ENCODE measurements around the gene KCNK6. TPM values are rescaled to one million over a fixed set of nuclear protein-coding genes. Genes with fewer than 3 reads are reported as not detected.
"Not testable (repeated sequence)": the region's sequence is repeated elsewhere in the genome, so short reads cannot be mapped to it uniquely, and the experiment has no call there.

KCNK6 gene
- total RNA-seq, 2 donors from 2014 or later, result 1.3 to 3.8 TPM

GRCh38 chr19:38331728-38332127 is 12.1 kb downstream of the KCNK6 start:
- H3K4me1 ChIP-seq, result peaks cover 0 to 5% of the 10 kb centered on the region in 2 donors
- H3K27ac ChIP-seq, result no peak overlapping the region
- H3K27me3 ChIP-seq, result no peaks in the 10 kb centered on the region
- TF ChIP-seq CTCF (IDR thresholded peaks at IDR 0.05), result no peak
- H3K4me3 ChIP-seq, result no peak overlapping the region
- DNase-seq (ENCODE audit: low spot score), result no peak
- peaks cover 7% of the 10 kb centered on the region for H3K36me3 ChIP-seq
- no peaks in the 10 kb centered on the region for H3K9me3 ChIP-seq

GRCh38 chr19:38333245-38333644 is 13.6 kb downstream of the KCNK6 start:
- no peaks in the 10 kb centered on the region for H3K9me3 ChIP-seq
- no peak for DNase-seq (ENCODE audit: low spot score)
- no peaks in the 10 kb centered on the region for H3K36me3 ChIP-seq
- TF ChIP-seq CTCF (IDR thresholded peaks at IDR 0.05), result no peak
- H3K27ac ChIP-seq, result no peak overlapping the region
- H3K27me3 ChIP-seq, result no peaks in the 10 kb centered on the region
- no peak overlapping the region for H3K4me3 ChIP-seq
- H3K4me1 ChIP-seq, result peaks cover 0 to 13% of the 10 kb centered on the region in 2 donors

GRCh38 chr19:38335949-38336637 is 16.4 kb downstream of the KCNK6 start:
- DNase-seq (ENCODE audit: low spot score), result peak; percentile 97
- Histone ChIP-seq H3K9me3 (no peaks in the 10 kb centered on the region), H3K4me1 (peaks cover 0 to 13% of the 10 kb centered on the region in 2 donors), H3K27me3 (no peaks in the 10 kb centered on the region), H3K27ac (peak overlapping the region; percentile 98 to 99), H3K4me3 (peak overlapping the region; percentile 64 to 80), H3K36me3 (no peaks in the 10 kb centered on the region)
- TF ChIP-seq CTCF (IDR thresholded peaks at IDR 0.05), result no peak

GRCh38 chr19:38336638-38337359 is 17.2 kb downstream of the KCNK6 start:
- peaks cover 0 to 13% of the 10 kb centered on the region in 2 donors for H3K4me1 ChIP-seq
- no peaks in the 10 kb centered on the region for H3K36me3 ChIP-seq
- no peaks in the 10 kb centered on the region for H3K27me3 ChIP-seq
- peak; percentile 95 for DNase-seq (ENCODE audit: low spot score)
- peak overlapping the region; percentile 64 to 80 for H3K4me3 ChIP-seq
- no peaks in the 10 kb centered on the region for H3K9me3 ChIP-seq
- TF ChIP-seq CTCF (IDR thresholded peaks at IDR 0.05), result no peak
- peak overlapping the region; percentile 98 to 99 for H3K27ac ChIP-seq

- H3K27ac ChIP-seq, result peak overlapping the region; percentile 98 to 99
Observed at GRCh38 chr19:38337360-38337653, 17.7 kb downstream of the KCNK6 start.

GRCh38 chr19:38339011-38339410 is 19.4 kb downstream of the KCNK6 start:
- H3K36me3 ChIP-seq; DNase-seq (ENCODE audit: low spot score): not testable (repeated sequence)

More at GRCh38 chr19:38337360-38337653, 17.7 kb downstream of the KCNK6 start:
- TF ChIP-seq CTCF (IDR thresholded peaks at IDR 0.05), result no peak
- Histone ChIP-seq H3K36me3 (no peaks in the 10 kb centered on the region), H3K4me1 (peaks cover 0 to 13% of the 10 kb centered on the region in 2 donors), H3K4me3 (peak overlapping the region; percentile 64 to 80), H3K27me3 (no peaks in the 10 kb centered on the region), H3K9me3 (no peaks in the 10 kb centered on the region)
- DNase-seq (ENCODE audit: low spot score), result no peak

More at GRCh38 chr19:38339011-38339410, 19.4 kb downstream of the KCNK6 start:
- H3K4me3 ChIP-seq, H3K9me3 ChIP-seq, H3K27me3 ChIP-seq, H3K27ac ChIP-seq: not testable (repeated sequence)
- peaks cover 0 to 13% of the 10 kb centered on the region in 2 donors for H3K4me1 ChIP-seq

Measured in right atrium auricular region (tissue), 2 donors.